Colonic mucosa (tissue), 4 donors: ENCODE measurements around the gene PLAU. TPM values are rescaled to one million over a fixed set of nuclear protein-coding genes. Genes with fewer than 3 reads are reported as not detected.

Source experiments
- DNase-seq: peaks from one replicate; pipeline ENCODE4 v3.0.0-alpha.2; 2020
- H3K27ac ChIP-seq: fragments of 200-600 bp; one replicate; pipeline ENCODE4 v1.8.0; 2021
- H3K27me3 ChIP-seq: fragments of 200-600 bp; one replicate; pipeline ENCODE4 v1.8.0; 2021
- H3K36me3 ChIP-seq: fragments of 200-600 bp; one replicate; pipeline ENCODE4 v1.8.0; 2021
- H3K4me1 ChIP-seq: fragments of 200-600 bp; one replicate; pipeline ENCODE4 v1.8.0; 2021; ENCODE audit warnings: mild to moderate bottlenecking
- H3K4me3 ChIP-seq: fragments of 200-600 bp; one replicate; pipeline ENCODE4 v1.8.0; 2021
- H3K9ac ChIP-seq, 2 donors: one replicate each; pipeline ENCODE4 v1.7.0; 2013; ENCODE audit warnings: control low read depth in 2 of 2, low read depth in 2 of 2, low read length in 2 of 2
- H3K9me3 ChIP-seq: fragments of 200-600 bp; one replicate; pipeline ENCODE4 v1.8.0; 2021
- CTCF ChIP-seq: fragments of 200-600 bp; IDR thresholded peaks from one replicate; pipeline ENCODE4 v1.8.0; 2022; ENCODE audit warnings: antibody characterized with exemption, mild to moderate bottlenecking
- intact Hi-C: fragments of 100-400 bp; cut with DNase I; formaldehyde crosslinking; loops from one replicate; pipeline ENCODE4 v1.14.1; 2022
- total RNA-seq, 2 donors: library from RNA; stranded (reverse); fragmentation: NEBNext Ultra II Directional in 1 of 2; extraction: Animal tissue kit (Norgen Biotek cat#: 25700) in 1 of 2; gene quantifications; one replicate each; pipeline ENCODE4 v1.2.1, GENCODE V29; 2021
- donor health status: healthy.
- donor health status: DM: no; HTN: no; CAD: no.
- donor health status: DM: no; HTN: no; CAD: no.

Gene PLAU
- total RNA-seq, 2 donors from 2014 or later, result 4.0 to 11.4 TPM

DNA sequence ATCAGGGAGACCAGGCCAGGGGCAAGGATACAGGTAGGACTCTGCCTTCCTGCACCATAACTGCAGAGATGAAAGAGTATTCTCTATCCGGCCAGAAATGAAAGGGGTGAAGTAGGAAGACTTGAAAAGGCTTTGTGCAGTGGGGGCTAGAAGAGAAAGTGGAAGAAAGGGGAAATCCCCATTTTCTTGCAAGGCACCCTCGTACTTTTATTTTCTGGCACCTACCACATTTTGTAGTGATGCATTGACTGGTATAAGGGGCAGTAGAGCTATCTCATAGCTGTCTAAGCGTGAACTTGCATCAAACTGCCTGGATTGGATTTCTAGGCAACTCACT is 35.8 kb upstream of the PLAU start:
- intact Hi-C loops, result no loop called here
- Histone ChIP-seq H3K4me3 (peak overlapping the region; percentile 65), H3K36me3 (no peaks in the 10 kb centered on the region), H3K4me1 (peaks cover 7% of the 10 kb centered on the region), H3K27ac (peak overlapping the region; percentile 50), H3K27me3 (no peaks in the 10 kb centered on the region), H3K9ac (peak overlapping the region; percentile 69 to 73), H3K9me3 (no peaks in the 10 kb centered on the region)
- DNase-seq, result no peak
- TF ChIP-seq CTCF, result no peak

GRCh38 chr10:73876157-73876556 is 34.8 kb upstream of the PLAU start:
- no peaks in the 10 kb centered on the region for H3K36me3 ChIP-seq
- intact Hi-C loops, result no loop called here
- H3K9me3 ChIP-seq, result no peaks in the 10 kb centered on the region
- H3K4me1 ChIP-seq, result peaks cover 6% of the 10 kb centered on the region
- DNase-seq, result no peak
- H3K4me3 ChIP-seq, result no peak overlapping the region
- H3K9ac ChIP-seq, result no peak overlapping the region
- H3K27me3 ChIP-seq, result no peaks in the 10 kb centered on the region
- H3K27ac ChIP-seq, result no peak overlapping the region
- no peak for TF ChIP-seq CTCF

- peaks cover 2% of the 10 kb centered on the region for H3K4me1 ChIP-seq
- intact Hi-C loops, result no loop called here
- H3K9ac ChIP-seq, result no peak overlapping the region
- no peak for DNase-seq
- no peaks in the 10 kb centered on the region for H3K27me3 ChIP-seq
- H3K4me3 ChIP-seq, result no peak overlapping the region
- H3K9me3 ChIP-seq, result no peaks in the 10 kb centered on the region
- H3K27ac ChIP-seq, result no peak overlapping the region
- no peak for TF ChIP-seq CTCF
- H3K36me3 ChIP-seq, result no peaks in the 10 kb centered on the region
These were observed 34.4 kb upstream of the PLAU start for GRCh38 chr10:73876566-73876965.

DNA sequence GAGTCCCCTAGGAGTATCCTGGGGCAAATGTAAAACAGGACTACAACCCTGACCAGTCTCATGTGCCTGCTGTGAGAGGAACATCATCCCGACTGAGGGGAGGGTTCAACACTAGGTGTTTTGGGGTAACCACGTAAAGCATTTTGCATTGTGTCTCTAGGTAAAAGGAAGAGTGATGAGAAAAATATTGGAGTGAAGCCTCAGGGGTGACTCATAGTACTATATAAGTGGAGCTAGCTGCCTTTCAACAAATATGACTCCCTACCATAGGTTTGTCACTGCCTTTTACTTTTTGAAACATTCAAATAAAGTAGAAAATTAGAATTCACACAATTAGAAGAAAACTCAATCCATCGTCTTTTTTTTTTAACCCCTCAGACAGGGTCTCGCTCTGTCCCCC is 34.0 kb upstream of the PLAU start:
- no peaks in the 10 kb centered on the region for H3K36me3 ChIP-seq
- H3K4me1 ChIP-seq, result no peaks in the 10 kb centered on the region
- no peaks in the 10 kb centered on the region for H3K27me3 ChIP-seq
- H3K27ac ChIP-seq, result no peak overlapping the region
- no peak overlapping the region for H3K4me3 ChIP-seq
- intact Hi-C loops, result no loop called here
- H3K9ac ChIP-seq, result no peak overlapping the region
- no peak for DNase-seq
- H3K9me3 ChIP-seq, result no peaks in the 10 kb centered on the region
- no peak for TF ChIP-seq CTCF

DNA sequence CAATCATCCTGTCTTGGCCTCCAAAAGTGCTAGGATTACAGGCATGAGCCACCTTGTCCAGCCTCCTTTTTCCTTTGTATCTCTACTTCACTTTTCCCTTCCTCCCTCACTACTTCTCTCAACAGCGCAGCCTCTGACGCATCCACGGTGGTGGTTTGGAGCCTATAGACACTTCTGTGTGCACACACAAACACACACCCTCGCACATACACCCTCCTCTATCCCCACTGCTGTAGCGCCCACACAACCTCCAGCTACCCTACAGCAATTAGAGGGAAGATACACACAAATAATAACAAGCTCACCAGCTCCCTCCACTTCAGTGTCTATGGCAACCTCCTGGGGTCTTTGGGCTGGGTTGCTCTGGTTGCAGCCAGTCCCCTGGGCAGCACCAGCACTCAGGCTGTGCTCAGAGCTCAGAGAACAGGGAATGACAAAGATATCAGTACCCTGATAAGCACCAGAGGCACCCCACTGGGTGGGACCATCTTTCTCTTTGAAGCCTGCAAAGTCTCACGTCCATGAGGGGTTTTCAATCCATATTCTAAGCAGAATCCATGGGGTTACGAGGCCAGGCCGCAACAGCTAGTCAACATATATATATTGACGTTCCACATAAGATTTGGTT is 33.3 kb upstream of the PLAU start:
- Histone ChIP-seq H3K4me1 (no peaks in the 10 kb centered on the region), H3K27me3 (no peaks in the 10 kb centered on the region), H3K9ac (no peak overlapping the region), H3K4me3 (no peak overlapping the region), H3K36me3 (no peaks in the 10 kb centered on the region), H3K9me3 (no peaks in the 10 kb centered on the region), H3K27ac (no peak overlapping the region)
- intact Hi-C loops, result no loop called here
- TF ChIP-seq CTCF, result no peak
- no peak for DNase-seq
